CD4-positive, alpha-beta memory T cell (primary cell): ENCODE measurements around the gene CFAP77. TPM values are rescaled to one million over a fixed set of nuclear protein-coding genes. Genes with fewer than 3 reads are reported as not detected.

Source experiments
- CTCF ChIA-PET: fragments of 350-600 bp; sonication (Branson Sonifier 250); formaldehyde crosslinking; loops from one replicate; lab custom pipeline; 2021; ENCODE audit warnings: inconsistent platforms; ENCODE audit not compliant: partially characterized antibody; lab: Charles Lee
- POLR2A ChIA-PET: fragments of 350-600 bp; sonication (Branson Sonifier 250); formaldehyde crosslinking; loops from one replicate; lab custom pipeline; 2021; ENCODE audit not compliant: partially characterized antibody; lab: Charles Lee
- DNase-seq, 5 donors: peaks; one replicate each; pipeline versions ENCODE4 v3.0.0 to v3.0.0-alpha.2; 2020 to 2022; ENCODE audit warnings: mixed read lengths in 1 of 5
- H3K27ac ChIP-seq: one replicate; pipeline ENCODE4 v1.7.0; 2013; ENCODE audit warnings: low read depth, low read length
- H3K27me3 ChIP-seq: 2 replicates; pipeline ENCODE4 v1.7.0; 2013; ENCODE audit warnings: mild to moderate bottlenecking, low read length, moderate library complexity; ENCODE audit not compliant: insufficient read depth
- H3K36me3 ChIP-seq: 2 replicates; pipeline ENCODE4 v1.7.0; 2013; ENCODE audit warnings: mild to moderate bottlenecking, low read length, moderate library complexity; ENCODE audit not compliant: insufficient read depth
- H3K4me1 ChIP-seq: 2 replicates; pipeline ENCODE4 v1.7.0; 2013; ENCODE audit warnings: mild to moderate bottlenecking, low read length, moderate library complexity; ENCODE audit not compliant: insufficient read depth
- H3K4me3 ChIP-seq, 2 donors: one replicate each; pipeline ENCODE4 v1.7.0; 2013; ENCODE audit warnings: low read length in 2 of 2, mild to moderate bottlenecking in 1 of 2
- H3K9me3 ChIP-seq, 2 donors: one replicate each; pipeline ENCODE4 v1.7.0; 2013; ENCODE audit warnings: low read length in 2 of 2, control low read depth in 1 of 2; ENCODE audit not compliant: control insufficient read depth in 1 of 2
- H3K27ac Mint-ChIP-seq, 7 donors: one replicate each; pipeline ENCODE4 v1.8.0; 2020 to 2021; ENCODE audit warnings: mixed read lengths in 7 of 7, mild to moderate bottlenecking in 6 of 7, inconsistent platforms in 3 of 7, moderate library complexity in 3 of 7
- H3K27me3 Mint-ChIP-seq, 2 donors: one replicate each; pipeline ENCODE4 v1.8.0; 2020 to 2021; ENCODE audit warnings: mixed read lengths in 2 of 2
- H3K36me3 Mint-ChIP-seq, 2 donors: one replicate each; pipeline ENCODE4 v1.8.0; 2020 to 2021; ENCODE audit warnings: mixed read lengths in 2 of 2, inconsistent platforms in 1 of 2, mild to moderate bottlenecking in 1 of 2
- H3K4me1 Mint-ChIP-seq, 4 donors: one replicate each; pipeline ENCODE4 v1.8.0; 2020 to 2021; ENCODE audit warnings: mixed read lengths in 4 of 4, mild to moderate bottlenecking in 1 of 4
- H3K4me3 Mint-ChIP-seq, 8 donors: one replicate each; pipeline ENCODE4 v1.8.0; 2020 to 2021; ENCODE audit warnings: mixed read lengths in 8 of 8, mild to moderate bottlenecking in 7 of 8, moderate library complexity in 6 of 8, inconsistent platforms in 3 of 8
- H3K9me3 Mint-ChIP-seq, 8 donors: one replicate each; pipeline ENCODE4 v1.8.0; 2020 to 2021; ENCODE audit warnings: mixed read lengths in 8 of 8, mild to moderate bottlenecking in 5 of 8, inconsistent platforms in 3 of 8, moderate library complexity in 1 of 8
- intact Hi-C: fragments of 100-400 bp; cut with micrococcal nuclease; formaldehyde crosslinking; loops from one replicate; pipeline ENCODE4 v1.15.1; 2023
- polyA plus RNA-seq, 2 donors: library from polyadenylated mRNA; unstranded; fragments of 300-500 nt; fragmentation: Illumina TruSeq; gene quantifications; one replicate each; pipeline ENCODE4 v1.2.3, GENCODE V29; 2021
- total RNA-seq, 2 experiments: library from RNA; stranded (reverse); gene quantifications; one replicate each; pipeline ENCODE4 v1.2.3, GENCODE V29; 2021

Gene CFAP77
- total and polyA plus RNA-seq, 4 experiments from 2014 or later: not detected

GRCh38 chr9:132418726-132419363, 8.8 kb downstream of the CFAP77 start:
- H3K27ac ChIP-seq: no peak overlapping the region
- Mint-ChIP-seq H3K36me3 (no peaks in the 10 kb centered on the region), H3K27me3 (peaks cover 44 to 61% of the 10 kb centered on the region in 2 donors), H3K9me3 (no peaks in the 10 kb centered on the region), H3K27ac (no peak overlapping the region), H3K4me1 (peaks cover 0 to 4% (median 0%) of the 10 kb centered on the region in 4 donors), H3K4me3 (no peak overlapping the region)
- ChIA-PET POLR2A (no interaction called here), CTCF (no interaction called here)
- H3K9me3 ChIP-seq: no peaks in the 10 kb centered on the region
- intact Hi-C loops: loop anchor here (10.0 kb wide), 1 partner anchor 486 kb away; no protein-coding TSS in a partner anchor
- no peaks in the 10 kb centered on the region for H3K36me3 ChIP-seq
- no peaks in the 10 kb centered on the region for H3K4me1 ChIP-seq
- peaks cover 14% of the 10 kb centered on the region for H3K27me3 ChIP-seq
- no peak overlapping the region for H3K4me3 ChIP-seq
- DNase-seq: no peak

- Mint-ChIP-seq H3K4me1 (no peaks in the 10 kb centered on the region), H3K36me3 (no peaks in the 10 kb centered on the region), H3K9me3 (no peaks in the 10 kb centered on the region), H3K27me3 (peaks cover 29 to 62% of the 10 kb centered on the region in 2 donors), H3K27ac (no peak overlapping the region), H3K4me3 (peak overlapping the region in 1 of 8 donors; percentile 16)
- Histone ChIP-seq H3K9me3 (no peaks in the 10 kb centered on the region), H3K4me3 (no peak overlapping the region), H3K27me3 (peaks cover 8% of the 10 kb centered on the region), H3K27ac (no peak overlapping the region), H3K4me1 (no peaks in the 10 kb centered on the region), H3K36me3 (no peaks in the 10 kb centered on the region)
- intact Hi-C loops: no loop called here
- POLR2A ChIA-PET: no interaction called here
- CTCF ChIA-PET: no interaction called here
- no peak for DNase-seq
Measured at GRCh38 chr9:132422574-132422973, 12.6 kb downstream of the CFAP77 start.

- Mint-ChIP-seq H3K9me3 (no peaks in the 10 kb centered on the region), H3K36me3 (no peaks in the 10 kb centered on the region), H3K4me3 (no peak overlapping the region), H3K27me3 (peaks cover 25 to 55% of the 10 kb centered on the region in 2 donors), H3K27ac (no peak overlapping the region), H3K4me1 (no peaks in the 10 kb centered on the region)
- H3K4me1 ChIP-seq: no peaks in the 10 kb centered on the region
- peaks cover 8% of the 10 kb centered on the region for H3K27me3 ChIP-seq
- H3K9me3 ChIP-seq: no peaks in the 10 kb centered on the region
- H3K27ac ChIP-seq: no peak overlapping the region
- no peaks in the 10 kb centered on the region for H3K36me3 ChIP-seq
- H3K4me3 ChIP-seq: no peak overlapping the region
- no peak for DNase-seq
- POLR2A ChIA-PET: no interaction called here
- CTCF ChIA-PET: no interaction called here
- intact Hi-C loops: no loop called here
Measured at GRCh38 chr9:132423503-132423902, 13.5 kb downstream of the CFAP77 start.

- Histone ChIP-seq H3K9me3 (no peaks in the 10 kb centered on the region), H3K4me3 (no peak overlapping the region), H3K27ac (no peak overlapping the region), H3K4me1 (no peaks in the 10 kb centered on the region), H3K27me3 (peaks cover 5% of the 10 kb centered on the region), H3K36me3 (no peaks in the 10 kb centered on the region)
- DNase-seq: no peak
- Mint-ChIP-seq H3K4me3 (no peak overlapping the region), H3K27me3 (peaks cover 24 to 51% of the 10 kb centered on the region in 2 donors), H3K27ac (peak overlapping the region in 1 of 7 donors; percentile 53), H3K9me3 (no peaks in the 10 kb centered on the region), H3K4me1 (no peaks in the 10 kb centered on the region), H3K36me3 (no peaks in the 10 kb centered on the region)
- intact Hi-C loops: no loop called here
- ChIA-PET CTCF (no interaction called here), POLR2A (no interaction called here)
Measured at GRCh38 chr9:132424857-132425674, 15.1 kb downstream of the CFAP77 start.

- peaks cover 28 to 53% of the 10 kb centered on the region in 2 donors for H3K27me3 Mint-ChIP-seq
- Histone ChIP-seq H3K27ac (no peak overlapping the region), H3K9me3 (no peaks in the 10 kb centered on the region), H3K36me3 (no peaks in the 10 kb centered on the region), H3K4me1 (no peaks in the 10 kb centered on the region), H3K4me3 (no peak overlapping the region), H3K27me3 (peaks cover 5% of the 10 kb centered on the region)
- DNase-seq: no peak
- no peak overlapping the region for H3K4me3 Mint-ChIP-seq
- no peaks in the 10 kb centered on the region for H3K9me3 Mint-ChIP-seq
- H3K27ac Mint-ChIP-seq: no peak overlapping the region
- ChIA-PET POLR2A (no interaction called here), CTCF (no interaction called here)
- intact Hi-C loops: no loop called here
- H3K36me3 Mint-ChIP-seq: no peaks in the 10 kb centered on the region
- no peaks in the 10 kb centered on the region for H3K4me1 Mint-ChIP-seq
Measured at GRCh38 chr9:132425675-132426062, 15.7 kb downstream of the CFAP77 start.

- Mint-ChIP-seq H3K27ac (peak overlapping the region in 1 of 7 donors; percentile 25), H3K36me3 (no peaks in the 10 kb centered on the region), H3K4me1 (no peaks in the 10 kb centered on the region), H3K4me3 (no peak overlapping the region), H3K9me3 (peaks cover 0 to 1% (median 0%) of the 10 kb centered on the region in 8 donors), H3K27me3 (peaks cover 34 to 59% of the 10 kb centered on the region in 2 donors)
- Histone ChIP-seq H3K4me1 (no peaks in the 10 kb centered on the region), H3K27ac (no peak overlapping the region), H3K27me3 (peaks cover 5% of the 10 kb centered on the region), H3K9me3 (no peaks in the 10 kb centered on the region), H3K4me3 (no peak overlapping the region), H3K36me3 (no peaks in the 10 kb centered on the region)
- no peak for DNase-seq
- intact Hi-C loops: no loop called here
- ChIA-PET POLR2A (no interaction called here), CTCF (no interaction called here)
Measured at GRCh38 chr9:132426639-132427414, 16.8 kb downstream of the CFAP77 start.

GRCh38 chr9:132430998-132431397, 21.0 kb downstream of the CFAP77 start:
- no peaks in the 10 kb centered on the region for H3K36me3 Mint-ChIP-seq
- peaks cover 34 to 40% of the 10 kb centered on the region in 2 donors for H3K27me3 Mint-ChIP-seq
- H3K36me3 ChIP-seq: no peaks in the 10 kb centered on the region
- H3K4me3 Mint-ChIP-seq: no peak overlapping the region
- H3K27me3 ChIP-seq: no peaks in the 10 kb centered on the region
- no peaks in the 10 kb centered on the region for H3K4me1 Mint-ChIP-seq
- CTCF ChIA-PET: no interaction called here
- no peak for DNase-seq
- no peak overlapping the region for H3K4me3 ChIP-seq
- peaks cover 0 to 1% (median 0%) of the 10 kb centered on the region in 8 donors for H3K9me3 Mint-ChIP-seq
- POLR2A ChIA-PET: no interaction called here
- H3K27ac ChIP-seq: no peak overlapping the region
- no peak overlapping the region for H3K27ac Mint-ChIP-seq
- intact Hi-C loops: no loop called here
- H3K4me1 ChIP-seq: no peaks in the 10 kb centered on the region
- no peaks in the 10 kb centered on the region for H3K9me3 ChIP-seq
